GM12875 (cell line): Measurements from ENCODE around the gene TTC39B.

Experiments used
- H3K4me3 ChIP-seq: one replicate; pipeline ENCODE4 v1.5.1; 2011; ENCODE audit warnings: low read depth, low read length, control low read depth
- CTCF ChIP-seq: IDR thresholded peaks from 2 replicates; pipeline ENCODE4 v1.5.1; 2011; ENCODE audit warnings: low read depth, mild to moderate bottlenecking, control low read depth, inconsistent platforms, low read length, moderate library complexity, borderline replicate concordance; ENCODE audit not compliant: insufficient read depth

The TTC39B gene

GRCh38 chr9:15249042-15249818 is 57.8 kb downstream of the TTC39B start:
- no peak for TF ChIP-seq CTCF
- no peak overlapping the region for H3K4me3 ChIP-seq

- no peak overlapping the region for H3K4me3 ChIP-seq
- TF ChIP-seq CTCF = no peak
These were observed 58.4 kb downstream of the TTC39B start for GRCh38 chr9:15248621-15249020.

GRCh38 chr9:15248081-15248480 is 58.9 kb downstream of the TTC39B start:
- no peak for TF ChIP-seq CTCF
- no peak overlapping the region for H3K4me3 ChIP-seq

GRCh38 chr9:15246708-15247107 is 60.3 kb downstream of the TTC39B start:
- no peak for TF ChIP-seq CTCF
- H3K4me3 ChIP-seq = no peak overlapping the region

GRCh38 chr9:15246243-15246642 is 60.8 kb downstream of the TTC39B start:
- TF ChIP-seq CTCF = no peak
- no peak overlapping the region for H3K4me3 ChIP-seq

GRCh38 chr9:15244001-15244441 is 63.0 kb downstream of the TTC39B start:
- TF ChIP-seq CTCF = no peak
- H3K4me3 ChIP-seq = no peak overlapping the region

- TF ChIP-seq CTCF = no peak
- H3K4me3 ChIP-seq = no peak overlapping the region
These were observed 63.9 kb downstream of the TTC39B start for GRCh38 chr9:15243081-15243480.
